Stomach (tissue), 9 donors: ENCODE data around the gene NLK. TPM values are rescaled to one million over a fixed set of nuclear protein-coding genes. Genes with fewer than 3 reads are reported as not detected.
"Not testable (repeated sequence)": the region's sequence is repeated elsewhere in the genome, so short reads cannot be mapped to it uniquely, and the experiment has no call there.

Experiments used
- DNase-seq, 2 donors: peaks; one replicate each; pipeline versions ENCODE4 v3.0.0 to v3.0.0-alpha.2; 2013 to 2019
- H3K27ac ChIP-seq, 5 donors: fragments of 200-600 bp in 4 of 5; sonication (generic) in 4 of 5; one replicate each; pipeline ENCODE4 v1.5.1; 2013 to 2019; ENCODE audit warnings: mild to moderate bottlenecking in 1 of 5, moderate library complexity in 1 of 5
- H3K27me3 ChIP-seq, 3 donors: fragments of 200-600 bp; sonication (generic); one replicate each; pipeline ENCODE4 v1.5.1; 2017 to 2019; ENCODE audit warnings: mixed run types in 1 of 3
- H3K36me3 ChIP-seq, 4 donors: fragments of 200-600 bp; sonication (generic); 1 replicate in 3 of 4; 2 replicates in 1 of 4; pipeline ENCODE4 v1.5.1; 2016 to 2019
- H3K4me1 ChIP-seq, 4 donors: fragments of 200-600 bp; sonication (generic); one replicate each; pipeline ENCODE4 v1.5.1; 2016 to 2019
- H3K4me3 ChIP-seq, 4 donors: fragments of 200-600 bp; sonication (generic) in 3 of 4; one replicate each; pipeline ENCODE4 v1.5.1; 2016 to 2019; ENCODE audit warnings: mild to moderate bottlenecking in 1 of 4
- H3K9me3 ChIP-seq, 4 donors: fragments of 200-600 bp; sonication (generic); one replicate each; pipeline ENCODE4 v1.5.1; 2016 to 2019
- CTCF ChIP-seq, 7 experiments: fragments of 450-650 bp in 4 of 7; fragments of 200-600 bp in 3 of 7; sonication (generic) in 3 of 7; IDR thresholded peaks; one replicate each; pipeline ENCODE4 v1.5.1; 2016 to 2019; ENCODE audit warnings: antibody characterized with exemption in 7 of 7, control low read depth in 2 of 7, mild to moderate bottlenecking in 1 of 7
- EP300 ChIP-seq: sonication (generic); formaldehyde crosslinking; IDR thresholded peaks from one replicate; pipeline ENCODE4 v1.6.1; 2017; ENCODE audit warnings: antibody characterized with exemption
- POLR2A ChIP-seq, 4 donors: fragments of 450-650 bp; IDR thresholded peaks; one replicate each; pipeline ENCODE4 v1.6.1; 2016; ENCODE audit warnings: antibody characterized with exemption in 4 of 4, control low read depth in 2 of 4, mild to moderate bottlenecking in 1 of 4, moderate library complexity in 1 of 4
- POLR2AphosphoS5 ChIP-seq, 3 donors: sonication (generic); formaldehyde crosslinking; IDR thresholded peaks; one replicate each; pipeline ENCODE4 v1.6.1; 2016; ENCODE audit warnings: antibody characterized with exemption in 3 of 3
- WGBS, 5 donors: extraction: QIAGEN DNeasy Blood & Tissue Kit in 3 of 5; methylation state at CpG; one replicate each; pipeline versions ENCODE4 v1.1.5 to v1.1.7; 2013 to 2018; 5-methylcytosine and 5-hydroxymethylcytosine counted together
- intact Hi-C: fragments of 100-400 bp; cut with DNase I; formaldehyde crosslinking; loops from one replicate; pipeline ENCODE4 v1.15.1; 2023; ENCODE audit warnings: low total_unique reads
- polyA plus RNA-seq, 3 donors: library from polyadenylated mRNA; stranded (reverse); fragments of 200-250 nt; gene quantifications; one replicate each; pipeline ENCODE4 v1.2.3, GENCODE V29; 2013
- total RNA-seq, 5 donors: library from RNA; depleted of rRNA; stranded (reverse); fragments of >200 nt; gene quantifications; one replicate each; pipeline versions ENCODE4 v1.1.0 to v1.2.3, GENCODE V29; 2014 to 2016
- donor health status: healthy with polysubstance abuse.
- donor health status: Bipolar disorder and iron deficiency.
- donor health status: healthy.

The NLK gene
- total and polyA plus RNA-seq, 8 donors, result 4.3 to 169 (median 14.7) TPM

- no peaks in the 10 kb centered on the region for H3K36me3 ChIP-seq
- no peak for TF ChIP-seq POLR2A (IDR thresholded peaks at IDR 0.05)
- no peak for TF ChIP-seq POLR2AphosphoS5 (IDR thresholded peaks at IDR 0.05)
- TF ChIP-seq CTCF (IDR thresholded peaks at IDR 0.05), result no peak
- no peak for TF ChIP-seq EP300
- H3K4me3 ChIP-seq, result no peak overlapping the region
- no peaks in the 10 kb centered on the region for H3K4me1 ChIP-seq
- intact Hi-C loops, result no loop called here
- 87 to 98% (median 94%) methylated on average over 1 of the region's 1 CpG for WGBS, 5 donors
- no peak overlapping the region for H3K27ac ChIP-seq
- no peaks in the 10 kb centered on the region for H3K27me3 ChIP-seq
- H3K9me3 ChIP-seq, result no peaks in the 10 kb centered on the region
- no peak for DNase-seq
Observed at GRCh38 chr17:28151001-28151400, 108.5 kb downstream of the NLK start.

- Histone ChIP-seq H3K4me3 (no peak overlapping the region), H3K36me3 (no peaks in the 10 kb centered on the region), H3K9me3 (no peaks in the 10 kb centered on the region), H3K27ac (no peak overlapping the region), H3K27me3 (no peaks in the 10 kb centered on the region), H3K4me1 (no peaks in the 10 kb centered on the region)
- 83 to 93% (median 90%) methylated on average over 2 of the region's 2 CpGs for WGBS, 5 donors
- TF ChIP-seq POLR2AphosphoS5 (IDR thresholded peaks at IDR 0.05), result no peak
- TF ChIP-seq CTCF (IDR thresholded peaks at IDR 0.05), result no peak
- TF ChIP-seq EP300, result no peak
- TF ChIP-seq POLR2A (IDR thresholded peaks at IDR 0.05), result no peak
- intact Hi-C loops, result no loop called here
- no peak for DNase-seq
Observed at GRCh38 chr17:28154214-28154613, 111.7 kb downstream of the NLK start.

DNA sequence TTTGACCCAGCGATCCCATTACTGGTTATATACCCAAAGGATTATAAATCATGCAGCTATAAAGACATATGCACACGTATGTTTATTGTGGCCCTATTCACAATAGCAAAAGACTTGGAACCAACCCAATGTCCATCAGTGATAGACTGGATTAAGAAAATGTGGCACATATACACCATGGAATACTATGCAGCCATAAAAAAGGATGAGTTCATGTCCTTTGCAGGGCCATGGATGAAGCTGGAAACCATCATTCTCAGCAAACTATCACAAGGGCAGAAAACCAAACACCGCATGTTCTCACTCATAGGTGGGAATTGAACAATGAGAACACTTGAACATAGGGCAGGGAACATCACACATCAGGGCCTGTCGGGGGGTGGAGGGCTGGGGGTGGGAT lies 112.9 kb downstream of the NLK start:
- intact Hi-C loops, H3K27me3 ChIP-seq, H3K36me3 ChIP-seq, DNase-seq, H3K9me3 ChIP-seq, H3K4me3 ChIP-seq, H3K4me1 ChIP-seq, H3K27ac ChIP-seq: not testable (repeated sequence)
- WGBS, 5 donors, result 92 to 98% (median 96%) methylated on average over 4 of the region's 4 CpGs

- Histone ChIP-seq H3K9me3 (no peaks in the 10 kb centered on the region), H3K27ac (no peak overlapping the region), H3K4me3 (no peak overlapping the region), H3K4me1 (no peaks in the 10 kb centered on the region), H3K27me3 (no peaks in the 10 kb centered on the region), H3K36me3 (peaks cover 0 to 8% (median 4%) of the 10 kb centered on the region in 4 donors)
- WGBS, 5 donors, result 80 to 95% (median 91%) methylated on average over 1 of the region's 1 CpG
- TF ChIP-seq POLR2A (IDR thresholded peaks at IDR 0.05), result no peak
- TF ChIP-seq EP300, result no peak
- no peak for TF ChIP-seq CTCF (IDR thresholded peaks at IDR 0.05)
- no peak for TF ChIP-seq POLR2AphosphoS5 (IDR thresholded peaks at IDR 0.05)
- intact Hi-C loops, result no loop called here
- DNase-seq, result no peak
Observed at GRCh38 chr17:28159004-28159403, 116.5 kb downstream of the NLK start.

DNA sequence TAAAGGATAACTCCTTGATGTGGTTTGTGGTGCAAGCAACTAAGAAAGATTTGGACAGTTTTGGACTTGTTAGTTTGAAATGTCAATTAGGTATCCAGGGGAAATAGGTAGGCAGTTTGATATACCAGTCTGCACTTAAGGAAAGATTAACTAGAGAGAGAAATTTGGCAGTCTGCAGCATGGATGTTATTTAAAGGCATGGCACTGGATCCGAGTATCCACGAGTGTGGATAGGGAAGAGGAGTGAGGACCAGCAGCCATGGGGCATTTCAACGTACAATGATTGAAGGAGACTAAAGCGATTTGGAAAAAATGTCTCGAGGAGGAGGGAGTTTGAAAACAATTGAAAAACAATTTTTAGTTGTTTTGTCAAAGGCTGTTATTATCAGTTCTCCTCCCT lies 117.4 kb downstream of the NLK start:
- Histone ChIP-seq H3K4me1 (no peaks in the 10 kb centered on the region), H3K36me3 (peaks cover 0 to 10% (median 5%) of the 10 kb centered on the region in 4 donors), H3K27ac (no peak overlapping the region), H3K9me3 (no peaks in the 10 kb centered on the region), H3K4me3 (no peak overlapping the region), H3K27me3 (no peaks in the 10 kb centered on the region)
- TF ChIP-seq EP300, result no peak
- no peak for TF ChIP-seq POLR2A (IDR thresholded peaks at IDR 0.05)
- WGBS, 5 donors, result 84 to 97% (median 93%) methylated on average over 5 of the region's 5 CpGs
- DNase-seq, result no peak
- intact Hi-C loops, result no loop called here
